SKM-1 (cell line): ENCODE data around the gene MEGF8.

Experiments
- DNase-seq: peaks from one replicate; lab custom pipeline; 2025; ENCODE audit not compliant: unreplicated experiment; lab: John Stamatoyannopoulos, UW

MEGF8 gene

DNA sequence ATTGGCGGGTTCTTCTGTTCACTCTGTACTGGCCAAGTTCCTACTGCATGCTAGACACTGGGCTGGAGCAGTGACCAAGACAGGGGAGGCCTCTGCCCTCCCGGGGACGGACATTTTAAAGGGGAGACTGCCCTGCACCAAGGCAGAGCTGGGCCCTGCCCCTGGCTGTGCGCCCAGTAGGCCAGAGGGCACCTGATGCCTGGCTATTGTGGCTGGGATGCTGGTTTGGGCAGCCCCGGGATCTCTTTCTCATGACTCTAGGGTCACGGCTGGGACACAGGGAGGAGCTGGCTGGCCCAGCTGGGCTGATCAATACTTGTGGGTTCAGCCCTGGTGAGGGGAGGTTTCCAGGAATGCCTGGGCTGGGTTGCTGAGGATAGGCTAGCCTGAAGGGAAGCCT lies 84.0 kb downstream of the MEGF8 start:
- DNase-seq = no peak

DNA sequence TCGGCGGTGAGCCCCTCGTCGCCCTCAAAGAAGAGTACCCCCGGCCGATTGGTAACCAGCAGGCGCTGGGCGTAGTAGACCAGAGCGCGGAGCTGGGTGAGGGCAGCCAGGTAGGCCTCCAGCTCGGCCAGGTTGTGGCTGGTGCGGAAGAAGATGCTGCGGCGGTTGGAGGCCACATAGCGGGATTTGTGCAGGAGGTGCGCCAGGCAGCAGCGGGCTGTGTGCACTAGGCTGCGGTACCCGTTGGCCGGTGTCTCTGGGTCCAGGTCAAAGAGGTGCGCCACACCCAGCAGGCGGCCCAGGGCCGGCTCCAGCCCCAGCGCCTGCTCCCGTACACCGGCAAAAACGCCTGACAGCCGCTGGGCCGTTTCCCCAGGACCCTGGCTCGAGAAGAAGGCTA lies 84.9 kb downstream of the MEGF8 start:
- no peak for DNase-seq

DNA sequence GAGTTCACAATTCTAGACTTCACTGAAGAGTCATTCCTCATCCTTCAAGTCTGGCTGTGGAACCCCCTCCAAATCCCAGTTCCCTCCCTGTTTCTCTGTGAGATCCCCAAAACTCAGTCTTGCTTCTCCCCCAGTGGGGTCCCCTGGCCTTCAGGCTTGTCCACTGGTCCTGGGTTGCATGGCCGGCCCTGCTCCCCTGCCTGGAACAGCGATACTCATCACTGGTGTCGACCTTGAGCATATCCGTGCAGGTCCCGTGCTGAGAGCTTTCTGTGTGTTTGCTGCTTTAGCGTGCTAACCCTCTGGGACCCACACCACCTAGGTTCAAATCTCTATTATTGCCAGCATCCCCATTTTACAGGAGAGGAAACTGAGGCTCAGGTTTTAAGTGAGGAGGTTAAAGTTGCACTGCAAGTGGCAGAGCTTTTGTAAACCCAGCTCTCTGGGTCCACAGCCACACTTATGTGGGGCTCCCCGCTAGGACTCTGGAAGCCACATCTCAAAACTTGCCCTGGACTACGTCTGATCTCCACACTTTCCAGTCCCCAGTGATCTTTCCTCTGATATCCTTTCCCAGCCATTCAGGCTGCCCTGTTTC lies 86.2 kb downstream of the MEGF8 start:
- DNase-seq = no peak

DNA sequence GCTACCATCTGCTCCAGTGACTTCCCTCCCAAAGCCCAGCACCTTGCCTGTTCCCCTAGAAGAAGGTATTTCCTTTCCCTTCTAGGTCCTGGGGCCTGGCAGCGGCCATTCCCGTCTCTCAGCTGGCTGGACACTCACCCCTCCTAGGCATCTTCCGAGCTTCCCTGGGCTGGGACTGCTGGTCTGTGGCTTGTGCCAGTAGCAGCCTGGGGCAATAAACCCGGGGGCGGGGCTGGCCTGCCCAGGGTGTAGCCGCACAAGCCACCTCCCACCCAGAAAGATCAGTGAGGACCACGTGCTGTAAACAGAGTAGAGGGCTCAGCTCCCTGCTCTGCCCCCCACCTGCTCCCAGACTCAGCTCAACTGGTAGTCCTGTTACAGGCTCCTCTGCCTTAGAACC lies 86.8 kb downstream of the MEGF8 start:
- DNase-seq = no peak

DNA sequence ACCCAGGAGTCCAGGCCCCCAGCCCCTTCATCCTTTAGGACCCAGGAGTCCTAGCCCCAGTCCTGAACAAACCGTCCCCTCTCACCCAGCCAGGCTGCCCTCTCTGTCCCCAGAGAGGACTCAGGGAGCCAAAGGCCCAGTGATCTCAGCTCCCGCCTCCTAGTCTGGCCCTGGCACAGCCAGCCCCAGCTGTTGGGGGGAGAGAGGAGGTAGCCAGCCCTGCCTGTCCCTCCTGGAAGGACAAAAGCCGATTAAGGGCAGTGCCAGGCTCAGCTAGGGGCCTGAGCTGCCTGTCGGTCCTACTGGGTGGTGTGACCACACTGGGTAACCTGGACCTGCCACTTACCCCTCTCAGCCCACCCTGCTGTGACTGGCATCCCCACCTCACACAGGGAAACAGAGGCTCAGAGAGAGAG lies 87.2 kb downstream of the MEGF8 start:
- no peak for DNase-seq

DNA sequence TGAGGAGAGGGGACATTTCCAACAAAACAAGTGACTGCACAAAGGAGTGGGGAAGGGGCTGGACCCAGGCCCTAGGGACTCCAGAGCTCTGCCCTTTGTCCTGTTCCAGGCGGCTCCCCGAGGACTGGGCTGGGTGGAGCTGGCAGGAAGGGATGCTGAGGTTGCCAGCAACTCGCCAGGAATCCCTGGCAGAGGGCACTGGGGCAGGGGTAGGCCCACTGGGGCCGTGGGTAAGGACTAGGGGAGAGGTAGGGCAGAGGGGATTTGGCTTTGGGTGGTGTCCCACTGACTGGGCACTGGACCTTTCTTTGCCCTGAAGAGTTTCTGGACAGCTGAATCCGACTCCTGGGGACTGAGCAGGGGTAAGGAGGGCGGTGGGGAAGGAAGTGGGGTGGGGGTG lies 93.9 kb downstream of the MEGF8 start:
- no peak for DNase-seq

DNA sequence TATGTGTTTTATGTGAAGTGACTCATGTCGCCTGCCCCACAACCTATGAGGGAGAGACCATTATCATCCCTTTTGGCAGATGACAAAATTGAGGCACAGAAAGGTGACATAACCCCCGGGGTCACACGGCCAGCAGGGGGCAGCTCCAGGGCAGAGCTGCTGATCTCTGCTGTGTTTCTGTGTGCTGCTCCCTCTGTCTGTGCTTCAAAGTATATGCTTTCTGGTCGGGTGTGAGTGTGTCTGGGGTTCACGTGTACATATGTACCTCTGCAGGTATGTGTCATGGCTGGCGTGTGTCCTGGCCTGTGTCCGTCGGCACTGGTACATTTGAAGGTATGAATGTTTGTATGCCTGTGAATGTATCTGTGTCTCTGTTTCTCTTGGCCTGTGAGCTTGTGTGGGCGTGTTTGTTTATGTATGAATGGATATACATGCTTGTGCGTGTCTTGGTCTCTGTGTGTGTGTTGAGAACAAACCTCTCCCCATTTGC lies 94.7 kb downstream of the MEGF8 start:
- no peak for DNase-seq

DNA sequence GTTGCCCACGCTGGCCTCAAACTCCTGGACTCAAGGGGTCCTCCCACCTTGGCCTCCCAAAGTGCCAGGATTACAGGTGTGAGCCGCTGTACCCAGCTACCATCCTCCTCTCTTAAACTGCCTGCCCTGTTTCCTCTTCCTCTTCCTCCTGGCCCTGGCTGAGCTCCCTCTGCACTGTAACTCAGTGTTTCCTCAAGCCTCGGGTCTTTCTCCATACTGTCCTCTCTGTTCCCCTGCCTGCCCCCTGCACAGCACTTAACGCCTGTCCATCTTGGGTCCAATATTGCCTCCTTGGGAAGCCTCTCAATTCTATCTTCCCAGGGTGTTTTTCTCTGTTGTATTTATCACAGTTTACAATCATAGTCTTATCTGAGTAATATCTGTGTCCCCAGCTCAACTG lies 95.7 kb downstream of the MEGF8 start:
- no peak for DNase-seq

DNA sequence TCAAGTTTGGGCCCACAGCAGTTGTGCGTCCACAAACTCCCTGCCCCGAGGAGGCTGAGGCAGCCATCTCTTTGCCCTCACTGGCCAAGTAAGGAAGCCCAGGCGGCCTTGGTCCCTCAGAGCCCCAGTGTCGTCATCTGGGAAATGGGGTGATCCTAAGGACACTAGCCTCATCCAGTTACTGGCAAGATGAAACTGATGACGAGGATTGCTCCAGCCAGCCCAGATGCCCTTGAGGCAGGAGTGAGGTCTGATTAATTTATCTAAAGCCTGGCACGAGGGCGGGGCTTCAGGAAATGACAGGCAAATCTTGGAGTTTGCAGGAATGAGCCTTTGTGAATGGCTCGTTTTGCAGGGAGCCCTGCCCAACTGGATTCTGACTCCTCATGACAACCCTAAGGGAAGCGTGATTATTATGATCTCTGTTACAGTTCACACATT lies 96.2 kb downstream of the MEGF8 start:
- DNase-seq = no peak

DNA sequence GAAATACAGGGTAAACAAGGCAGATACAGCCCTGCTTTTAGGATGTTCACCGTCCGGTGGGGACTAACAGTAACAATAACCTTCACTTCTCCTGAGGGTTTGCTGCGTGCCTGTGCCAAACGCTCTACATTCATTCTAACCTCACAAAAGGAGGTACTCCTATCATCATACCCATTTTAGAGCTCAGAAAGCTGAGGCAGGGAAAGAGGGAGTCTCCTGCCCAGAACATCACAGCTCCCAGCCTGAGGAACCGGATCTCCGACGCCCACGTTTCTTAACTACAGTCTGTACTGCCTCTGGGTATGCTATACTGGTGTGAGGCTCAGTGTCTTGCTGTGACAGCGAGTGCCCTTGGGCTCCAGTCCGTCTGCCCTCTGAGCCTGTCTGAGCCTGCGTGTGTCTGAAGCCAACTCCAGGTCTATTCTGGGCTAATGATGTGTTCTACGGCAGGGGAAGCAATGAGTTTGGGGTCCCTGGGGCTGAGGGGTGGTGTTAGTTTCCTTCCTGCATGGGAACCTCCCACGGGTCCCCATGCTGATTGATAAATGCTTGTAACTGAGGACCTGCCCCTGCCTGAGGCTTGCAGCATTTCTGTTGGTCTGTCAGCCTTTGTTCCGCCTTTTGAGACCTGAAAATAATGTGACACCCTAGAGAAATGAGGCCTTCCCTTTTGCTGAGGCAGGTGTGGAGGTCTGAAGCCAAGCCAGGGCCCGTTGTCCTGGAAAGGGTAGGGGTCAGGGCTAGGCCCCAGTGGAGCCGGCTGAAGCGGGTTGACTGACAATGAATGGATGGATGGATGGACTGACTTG lies 96.9 kb downstream of the MEGF8 start:
- no peak for DNase-seq

DNA sequence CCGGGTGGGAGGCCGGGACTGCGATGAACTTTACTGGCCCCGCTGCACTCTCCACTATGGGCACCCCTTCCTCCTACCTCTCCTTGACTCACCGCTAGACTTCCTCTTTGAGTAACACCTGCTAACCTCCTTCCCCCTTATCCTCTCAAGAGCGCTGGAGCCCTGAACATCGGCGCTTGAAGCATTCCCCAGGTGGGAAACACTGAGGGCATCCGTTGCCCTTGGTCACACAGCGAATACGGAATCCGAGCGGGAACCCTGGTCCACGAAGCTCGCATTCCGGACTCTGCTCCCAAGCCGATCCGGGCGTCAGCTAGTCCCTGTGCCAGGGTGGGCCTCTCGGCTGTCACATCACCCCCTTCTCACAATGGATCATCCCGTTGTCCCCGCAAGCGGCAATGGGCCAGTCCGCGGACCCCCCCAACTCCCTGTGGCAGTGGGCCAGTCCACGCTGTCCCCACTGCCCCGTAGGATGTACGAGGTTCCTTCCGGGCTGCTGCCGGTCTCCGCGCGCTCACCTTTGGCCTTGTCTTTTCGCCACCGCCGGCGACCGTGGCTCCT lies 97.5 kb downstream of the MEGF8 start:
- no peak for DNase-seq

DNA sequence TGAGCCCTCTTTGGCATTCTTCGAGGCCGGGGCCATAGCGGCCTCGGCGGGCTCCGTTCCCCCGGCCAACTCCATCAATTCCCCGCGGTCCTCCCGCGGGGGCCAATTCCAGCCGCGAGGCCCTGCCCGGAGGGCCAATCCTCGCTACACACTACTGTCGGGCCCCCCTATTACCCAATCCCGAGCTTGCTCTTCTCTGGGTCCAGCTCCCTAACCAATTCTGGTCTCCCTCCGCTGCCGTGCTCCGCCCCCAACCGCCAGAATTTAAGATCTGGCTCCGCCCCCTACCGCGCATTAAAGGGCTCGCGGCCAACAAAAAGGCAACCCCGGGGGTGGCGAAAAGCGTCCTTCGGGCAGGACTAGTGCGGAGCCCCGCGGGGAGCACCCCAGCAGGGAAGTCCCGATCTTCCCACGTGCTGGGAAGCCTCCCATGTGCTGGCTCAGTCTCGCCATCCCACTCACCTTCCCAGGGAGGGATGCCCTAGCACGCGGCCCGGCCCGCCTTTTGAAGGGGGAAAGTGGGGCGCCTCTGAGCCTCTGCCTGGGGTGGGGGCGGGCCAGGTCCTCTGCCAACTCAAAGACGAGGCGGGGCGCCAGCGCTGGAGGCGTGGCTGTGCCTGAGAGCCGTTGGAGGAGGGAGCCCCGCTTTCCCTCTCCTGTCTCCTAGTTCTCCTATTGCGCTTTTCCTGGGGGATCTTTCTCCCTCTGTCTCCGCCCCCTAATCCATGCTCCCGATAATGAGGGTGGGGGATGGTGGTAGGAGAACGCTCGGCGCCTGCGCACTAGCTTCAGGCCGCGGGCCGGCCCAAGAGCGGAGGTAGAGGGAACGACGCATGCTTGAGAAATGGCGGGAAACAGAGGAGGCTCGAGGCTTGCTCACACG lies 98.3 kb downstream of the MEGF8 start:
- DNase-seq = peak; percentile 60

DNA sequence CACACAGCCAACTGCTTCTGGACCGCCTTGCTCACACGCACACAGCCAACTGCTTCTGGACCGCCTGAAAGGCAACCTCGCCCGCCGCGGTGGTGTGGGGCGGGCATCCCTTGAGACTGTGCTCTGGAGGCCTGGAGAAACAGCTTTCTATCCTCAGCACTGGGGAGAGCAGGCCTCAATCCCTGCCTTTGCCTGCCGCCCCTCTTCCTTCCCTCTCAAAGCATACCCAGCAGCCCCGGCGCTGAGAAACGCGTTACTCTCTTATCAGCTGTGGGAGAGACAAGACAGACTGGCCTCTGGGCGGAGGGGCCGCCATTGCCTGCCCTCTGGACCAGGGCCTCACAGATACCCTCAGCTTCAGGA lies 98.9 kb downstream of the MEGF8 start:
- no peak for DNase-seq

DNA sequence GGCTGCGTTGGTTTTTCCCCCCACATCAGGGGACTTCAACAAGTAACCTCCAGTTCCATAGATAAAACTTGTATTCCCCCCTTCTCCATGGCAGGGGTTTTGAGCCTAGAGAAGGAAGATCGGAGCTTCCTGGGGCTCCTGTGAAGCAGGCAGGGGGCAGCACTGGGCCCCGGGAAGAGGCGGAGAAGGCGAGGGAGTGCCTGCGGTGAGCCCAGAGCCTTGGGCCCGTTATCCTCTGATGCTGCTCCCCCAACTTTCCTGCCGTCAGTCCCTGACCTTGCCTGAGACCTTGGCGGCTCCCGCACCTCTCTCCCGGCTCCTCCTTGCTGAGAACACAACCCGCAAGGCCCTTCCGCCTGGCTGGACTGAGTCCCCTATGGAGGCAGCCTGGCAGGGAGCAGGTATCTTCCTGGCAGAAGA lies 99.3 kb downstream of the MEGF8 start:
- DNase-seq = no peak

DNA sequence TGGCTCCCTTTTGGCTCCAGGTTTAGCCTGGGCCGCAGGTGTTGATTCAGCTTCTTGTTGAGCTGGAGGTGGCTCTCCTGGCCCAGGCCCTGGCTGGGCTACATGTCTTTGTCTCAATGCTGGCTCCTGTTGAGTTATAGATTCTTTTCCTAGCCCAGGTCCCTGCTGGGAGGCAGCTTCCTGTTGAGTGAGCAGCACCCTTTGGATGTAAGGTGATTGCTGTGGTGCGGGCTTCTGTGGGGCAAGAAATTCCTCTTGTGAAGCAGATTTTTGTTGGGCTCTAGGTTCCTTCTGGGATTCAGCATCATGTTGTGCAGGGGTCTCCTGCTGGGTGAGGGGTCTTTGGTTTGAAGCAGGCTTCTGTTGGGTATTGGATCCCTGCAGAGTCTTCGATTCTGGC lies 101.2 kb downstream of the MEGF8 start:
- DNase-seq = no peak

DNA sequence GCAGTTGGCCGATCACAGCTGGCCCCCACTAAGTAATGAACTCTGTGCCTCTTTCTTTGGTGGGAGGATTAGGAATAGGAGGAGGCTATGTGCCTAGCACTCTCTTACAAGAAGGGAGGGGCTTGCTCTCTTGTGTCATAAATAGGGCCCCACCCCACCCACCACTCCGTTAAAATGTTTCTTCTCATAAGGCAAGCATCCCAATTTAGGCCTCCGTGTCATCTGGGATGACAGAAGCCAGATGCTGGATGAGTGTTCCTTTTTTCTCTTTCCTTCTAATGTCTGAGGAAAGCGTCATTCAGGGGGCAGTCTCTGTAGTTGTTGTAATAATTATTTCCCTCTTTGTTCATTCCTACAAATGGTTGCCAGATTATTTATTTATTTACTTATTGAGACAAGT lies 101.9 kb downstream of the MEGF8 start, which contains the start of gene LIPE:
TSS of gene LIPE (minus strand) at position 76 of the 400 bp plus-strand sequence. CDS start 239 bp downstream, outside the sequence.
- DNase-seq = no peak
